CD14-positive monocyte (primary cell): ENCODE data around the gene THSD7B. TPM values are rescaled to one million over a fixed set of nuclear protein-coding genes. Genes with fewer than 3 reads are reported as not detected.
A peak's percentile ranks its signal among the peaks of the same experiment; 100 is the strongest.

Experiments used
- DNase-seq, 3 donors: peaks; one replicate each; pipeline ENCODE4 v3.0.0-alpha.2; 2011 to 2022
- H2AFZ ChIP-seq: 2 replicates; pipeline ENCODE4 v1.6.0; 2012; ENCODE audit warnings: mild to moderate bottlenecking, low read depth, low read length, inconsistent platforms; ENCODE audit not compliant: insufficient read depth, poor library complexity, severe bottlenecking
- H3K27ac ChIP-seq, 2 donors: 1 replicate in 1 of 2; 2 replicates in 1 of 2; pipeline ENCODE4 v1.5.1; 2012 to 2013; ENCODE audit warnings: low read length in 2 of 2, control low read depth in 1 of 2, inconsistent platforms in 1 of 2, low read depth in 1 of 2, mild to moderate bottlenecking in 1 of 2
- H3K27me3 ChIP-seq, 2 donors: one replicate each; pipeline versions ENCODE4 v1.6.0 to v1.6.1; 2011 to 2013; ENCODE audit warnings: low read length in 2 of 2; ENCODE audit not compliant: control insufficient read depth in 2 of 2, insufficient read depth in 2 of 2
- H3K36me3 ChIP-seq, 2 donors: replicated peaks in 1 of 2; 1 replicate in 1 of 2; 2 replicates in 1 of 2; pipeline versions ENCODE4 v1.5.1 to v1.6.1; 2012 to 2013; ENCODE audit warnings: low read length in 2 of 2, control low read depth in 1 of 2, inconsistent platforms in 1 of 2, mild to moderate bottlenecking in 1 of 2; ENCODE audit not compliant: insufficient read depth in 2 of 2, control insufficient read depth in 1 of 2
- H3K4me1 ChIP-seq, 2 donors: 1 replicate in 1 of 2; 2 replicates in 1 of 2; pipeline versions ENCODE4 v1.5.1 to v1.6.1; 2012 to 2013; ENCODE audit warnings: low read length in 2 of 2, control low read depth in 1 of 2, inconsistent platforms in 1 of 2, mild to moderate bottlenecking in 1 of 2, moderate library complexity in 1 of 2; ENCODE audit not compliant: insufficient read depth in 2 of 2, control insufficient read depth in 1 of 2
- H3K4me2 ChIP-seq: replicated peaks from 2 replicates; pipeline ENCODE3; 2012; ENCODE audit warnings: low read length, moderate library complexity, mild to moderate bottlenecking; ENCODE audit not compliant: poor library complexity, severe bottlenecking; ENCODE audit errors: extremely low read depth
- H3K4me3 ChIP-seq, 3 experiments: fragments of 200-600 bp in 1 of 3; sonication (generic) in 1 of 3; replicated peaks in 1 of 3; 1 replicate in 2 of 3; 2 replicates in 1 of 3; pipeline ENCODE4 v1.5.1; 2011 to 2013; ENCODE audit warnings: low read length in 3 of 3, mild to moderate bottlenecking in 3 of 3, control low read depth in 2 of 3, low read depth in 2 of 3, inconsistent platforms in 1 of 3, moderate library complexity in 1 of 3
- H3K79me2 ChIP-seq: 2 replicates; pipeline ENCODE4 v1.6.0; 2012; ENCODE audit warnings: mild to moderate bottlenecking, control low read depth, inconsistent platforms, low read length, moderate library complexity; ENCODE audit not compliant: insufficient read depth
- H3K9ac ChIP-seq: 2 replicates; pipeline ENCODE4 v1.6.0; 2017; ENCODE audit warnings: low read length, mild to moderate bottlenecking; ENCODE audit not compliant: insufficient read depth, poor library complexity, severe bottlenecking
- H3K9me3 ChIP-seq, 2 donors: replicated peaks in 1 of 2; 1 replicate in 1 of 2; 2 replicates in 1 of 2; pipeline versions ENCODE4 v1.5.1 to v1.6.1; 2012 to 2013; ENCODE audit warnings: low read length in 2 of 2, control low read depth in 1 of 2; ENCODE audit not compliant: control insufficient read depth in 1 of 2, insufficient read depth in 1 of 2
- H4K20me1 ChIP-seq: 2 replicates; pipeline ENCODE4 v1.6.0; 2012; ENCODE audit warnings: mild to moderate bottlenecking, low read length, control low read depth, moderate library complexity; ENCODE audit not compliant: insufficient read depth
- H3K27ac Mint-ChIP-seq, 7 donors: one replicate each; pipeline ENCODE4 v1.8.0; 2020; ENCODE audit warnings: mild to moderate bottlenecking in 7 of 7, mixed read lengths in 7 of 7, moderate library complexity in 6 of 7, inconsistent platforms in 2 of 7
- H3K27me3 Mint-ChIP-seq, 3 donors: one replicate each; pipeline ENCODE4 v1.8.0; 2021 to 2022; ENCODE audit warnings: low read depth in 3 of 3, mild to moderate bottlenecking in 3 of 3, mixed read lengths in 3 of 3, moderate library complexity in 3 of 3, inconsistent platforms in 1 of 3
- H3K36me3 Mint-ChIP-seq, 2 donors: one replicate each; pipeline ENCODE4 v1.8.0; 2020; ENCODE audit warnings: mixed read lengths in 2 of 2, inconsistent platforms in 1 of 2, mild to moderate bottlenecking in 1 of 2
- H3K4me1 Mint-ChIP-seq: one replicate; pipeline ENCODE4 v1.8.0; 2020; ENCODE audit warnings: mild to moderate bottlenecking, mixed read lengths
- H3K4me3 Mint-ChIP-seq, 2 donors: one replicate each; pipeline ENCODE4 v1.8.0; 2020; ENCODE audit warnings: mild to moderate bottlenecking in 2 of 2, mixed read lengths in 2 of 2, moderate library complexity in 1 of 2
- H3K9me3 Mint-ChIP-seq, 7 donors: one replicate each; pipeline ENCODE4 v1.8.0; 2020 to 2022; ENCODE audit warnings: mixed read lengths in 7 of 7, mild to moderate bottlenecking in 6 of 7, moderate library complexity in 6 of 7, inconsistent platforms in 2 of 7
- CTCF ChIP-seq: fragments of 200-600 bp; IDR thresholded peaks from one replicate; pipeline ENCODE4 v1.8.0; 2022; ENCODE audit warnings: antibody characterized with exemption, mild to moderate bottlenecking
- WGBS: methylation state at CpG from one replicate; pipeline ENCODE4 v1.1.5; 2013; ENCODE audit warnings: missing lambda C conversion rate; ENCODE audit not compliant: insufficient coverage; 5-methylcytosine and 5-hydroxymethylcytosine counted together
- intact Hi-C, 2 donors: fragments of 100-400 bp; cut with micrococcal nuclease; formaldehyde crosslinking; loops; one replicate each; pipeline versions ENCODE4 v1.15.0 to v1.15.1; 2023
- polyA plus RNA-seq, 3 donors: library from polyadenylated mRNA; depleted of rRNA in 1 of 3; unstranded in 2 of 3; stranded (reverse) in 1 of 3; fragments of 300-500 nt in 2 of 3; fragments of >200 nt in 1 of 3; fragmentation: Illumina TruSeq in 2 of 3; gene quantifications; 1 replicate in 2 of 3; 2 replicates in 1 of 3; pipeline ENCODE4 v1.2.3, GENCODE V29; 2012 to 2021

Gene THSD7B
- polyA plus RNA-seq, 3 donors: not detected

DNA sequence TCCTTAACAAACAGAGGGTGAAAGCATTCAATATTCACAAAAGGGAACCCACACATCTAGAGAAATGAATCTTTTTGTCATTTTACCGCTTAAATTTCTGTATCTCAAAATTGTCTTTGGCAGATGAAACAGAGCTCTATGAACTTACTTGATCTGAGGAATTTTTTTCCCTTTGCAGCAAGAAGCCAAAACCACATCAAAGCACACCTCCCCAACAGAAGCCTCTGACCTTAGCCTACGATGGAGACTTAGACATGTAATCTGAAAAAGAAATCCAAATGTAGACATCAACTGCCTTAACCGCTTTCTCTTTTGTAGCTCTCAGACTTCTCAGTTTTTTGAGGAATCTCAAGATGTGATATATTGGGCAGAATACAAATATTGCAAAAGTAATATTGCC lies 911.0 kb downstream of the THSD7B start:
- peak overlapping the region in 1 of 7 donors; percentile 3 for H3K27ac Mint-ChIP-seq
- no peaks in the 10 kb centered on the region for H3K4me1 Mint-ChIP-seq
- intact Hi-C loops: no loop called here
- H3K4me3 ChIP-seq: no peak overlapping the region
- no peak overlapping the region for H3K4me2 ChIP-seq
- peaks cover 0 to 1% (median 0%) of the 10 kb centered on the region in 3 donors for H3K27me3 Mint-ChIP-seq
- peaks cover 0 to 4% (median 2%) of the 10 kb centered on the region in 7 donors for H3K9me3 Mint-ChIP-seq
- no peaks in the 10 kb centered on the region for H3K79me2 ChIP-seq
- TF ChIP-seq CTCF: no peak
- H3K27me3 ChIP-seq: no peaks in the 10 kb centered on the region
- H3K27ac ChIP-seq: no peak overlapping the region
- H3K4me1 ChIP-seq: no peaks in the 10 kb centered on the region
- no peaks in the 10 kb centered on the region for H3K36me3 ChIP-seq
- H3K9ac ChIP-seq: no peak overlapping the region
- H3K9me3 ChIP-seq: no peaks in the 10 kb centered on the region
- DNase-seq: no peak
- no peak overlapping the region for H2AFZ ChIP-seq
- H3K36me3 Mint-ChIP-seq: no peaks in the 10 kb centered on the region
- no peaks in the 10 kb centered on the region for H4K20me1 ChIP-seq
- no CpG with 5 or more reads among the region's 3 CpGs for WGBS
- no peak overlapping the region for H3K4me3 Mint-ChIP-seq

GRCh38 chr2:137677466-137677865 lies 912.1 kb downstream of the THSD7B start:
- no peak overlapping the region for H3K27ac ChIP-seq
- Mint-ChIP-seq H3K9me3 (peaks cover 0 to 4% (median 0%) of the 10 kb centered on the region in 7 donors), H3K4me3 (no peak overlapping the region), H3K4me1 (no peaks in the 10 kb centered on the region), H3K36me3 (no peaks in the 10 kb centered on the region), H3K27ac (no peak overlapping the region), H3K27me3 (peaks cover 0 to 1% (median 0%) of the 10 kb centered on the region in 3 donors)
- H2AFZ ChIP-seq: no peak overlapping the region
- intact Hi-C loops: no loop called here
- no peak for DNase-seq
- no peak overlapping the region for H3K4me3 ChIP-seq
- H3K79me2 ChIP-seq: no peaks in the 10 kb centered on the region
- TF ChIP-seq CTCF: no peak
- H3K9me3 ChIP-seq: no peaks in the 10 kb centered on the region
- H3K9ac ChIP-seq: no peak overlapping the region
- H3K4me1 ChIP-seq: no peaks in the 10 kb centered on the region
- no peaks in the 10 kb centered on the region for H4K20me1 ChIP-seq
- H3K36me3 ChIP-seq: no peaks in the 10 kb centered on the region
- WGBS: no CpG with 5 or more reads among the region's 1 CpG
- H3K4me2 ChIP-seq: no peak overlapping the region
- H3K27me3 ChIP-seq: no peaks in the 10 kb centered on the region
